NCI-H146 treated with DMSO at 0.1 percent for 48 hours (cell line): ENCODE measurements around the gene CCDC12.
A peak's percentile ranks its signal among the peaks of the same experiment; 100 is the strongest.

Experiments
- DNase-seq: peaks from one replicate; lab custom pipeline; 2025; ENCODE audit not compliant: unreplicated experiment; lab: John Stamatoyannopoulos, UW

CCDC12 gene

DNA sequence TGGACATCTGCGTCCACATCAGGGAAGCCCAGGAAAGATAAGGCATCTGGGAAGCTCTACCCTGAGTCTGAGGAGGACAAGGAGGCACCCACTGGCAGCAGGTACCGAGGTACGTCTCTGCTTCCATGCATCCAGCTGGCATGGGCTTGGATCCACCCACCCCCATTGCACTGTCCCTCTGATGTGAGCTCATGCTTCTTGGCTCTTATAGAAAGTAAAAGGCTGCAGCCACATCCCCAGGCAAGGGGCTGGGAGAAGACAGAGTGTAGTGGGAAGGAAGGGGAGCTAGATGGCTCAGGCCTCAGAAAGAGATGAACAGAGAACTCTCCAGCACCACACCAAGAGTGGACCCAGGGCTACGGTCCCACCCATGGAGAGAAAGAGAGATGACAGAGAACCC lies 80.8 kb downstream of the CCDC12 start:
- DNase-seq, result no peak

DNA sequence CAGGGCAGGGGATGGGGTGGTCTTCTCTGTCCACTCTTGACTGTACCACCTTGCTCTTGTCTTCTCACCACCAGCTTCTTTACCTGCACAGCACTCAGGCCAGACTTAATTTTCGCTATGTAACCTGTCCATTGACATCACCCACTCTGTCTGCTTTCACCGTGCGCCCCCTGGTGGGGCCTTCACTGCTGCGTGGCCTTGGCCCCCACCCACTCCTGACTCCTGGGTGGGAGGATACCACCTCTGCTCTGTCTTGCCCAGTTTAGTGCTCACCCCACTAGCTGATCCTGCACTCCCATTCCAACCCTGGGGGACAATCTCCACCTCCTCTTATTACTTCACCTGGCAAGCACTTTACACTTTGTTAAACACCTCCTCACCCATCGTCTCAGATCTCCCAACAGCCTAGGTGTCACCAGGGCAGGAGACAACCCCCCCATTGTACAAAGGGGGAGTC lies 81.3 kb downstream of the CCDC12 start:
- DNase-seq, result peak; percentile 25

DNA sequence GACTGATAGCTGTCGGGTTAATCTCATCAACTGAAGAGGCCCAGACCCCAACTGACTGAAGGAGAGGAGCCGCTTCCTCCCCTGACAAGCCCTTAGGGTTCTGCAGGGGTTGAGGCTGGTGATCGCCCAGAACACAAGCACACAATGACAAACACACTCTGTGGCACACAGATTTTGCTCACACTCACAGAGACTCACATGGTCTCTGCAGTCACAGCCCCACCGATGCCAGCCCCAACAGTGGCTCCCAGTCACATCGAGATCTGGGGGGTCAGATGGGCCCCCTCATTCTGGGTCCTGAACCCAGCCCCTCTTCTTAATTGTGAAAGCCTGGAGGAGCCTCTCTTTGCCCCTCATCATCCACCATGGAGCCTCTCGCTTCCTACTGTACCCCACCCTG lies 82.3 kb downstream of the CCDC12 start:
- no peak for DNase-seq

DNA sequence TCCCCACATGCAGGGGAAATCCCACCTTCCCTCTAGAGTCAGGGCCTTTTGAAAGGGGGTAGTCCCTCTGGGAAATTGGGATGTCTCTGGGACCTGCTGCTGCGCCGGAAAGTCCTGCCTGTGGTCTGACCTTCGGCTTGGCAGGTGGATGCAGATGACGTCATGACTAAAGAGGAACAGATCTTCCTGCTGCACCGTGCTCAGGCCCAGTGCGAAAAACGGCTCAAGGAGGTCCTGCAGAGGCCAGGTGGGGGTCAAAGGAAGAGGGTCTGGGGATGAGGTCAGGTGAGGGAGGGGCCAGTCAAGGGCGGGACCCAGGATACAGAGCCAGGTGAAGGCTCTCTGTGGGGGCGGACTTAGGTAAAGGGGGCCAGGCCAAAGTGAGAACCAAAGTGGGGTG lies 82.8 kb downstream of the CCDC12 start:
- no peak for DNase-seq

DNA sequence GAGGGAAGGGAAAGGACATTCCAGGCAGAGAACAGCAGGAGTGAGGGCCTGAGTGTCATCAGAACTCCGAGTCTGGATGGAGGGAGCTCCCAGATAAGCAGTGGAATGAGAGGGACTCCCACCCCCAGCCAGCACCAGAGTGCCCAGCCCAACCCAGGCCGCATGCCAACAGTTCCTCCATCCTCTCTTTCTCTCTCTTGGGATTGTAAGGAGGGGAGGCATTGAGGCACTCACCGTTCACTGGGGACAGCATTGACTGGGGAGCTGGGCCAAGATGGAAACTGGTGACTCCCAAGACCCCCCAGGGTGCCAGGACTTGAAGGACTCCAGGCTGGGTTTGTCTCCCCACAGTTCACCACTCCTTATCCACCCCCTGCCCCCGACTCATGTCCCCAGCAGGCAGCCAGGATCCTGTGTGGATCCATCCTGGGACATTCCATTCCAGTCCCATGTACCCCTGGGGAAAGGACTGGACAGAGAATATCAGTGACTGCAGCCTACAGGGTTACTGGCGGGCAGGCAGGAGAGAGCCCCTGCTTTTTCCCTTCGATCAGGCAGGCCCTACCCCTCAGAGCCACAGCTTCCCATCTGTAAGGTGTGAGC lies 83.3 kb downstream of the CCDC12 start:
- DNase-seq, result no peak

DNA sequence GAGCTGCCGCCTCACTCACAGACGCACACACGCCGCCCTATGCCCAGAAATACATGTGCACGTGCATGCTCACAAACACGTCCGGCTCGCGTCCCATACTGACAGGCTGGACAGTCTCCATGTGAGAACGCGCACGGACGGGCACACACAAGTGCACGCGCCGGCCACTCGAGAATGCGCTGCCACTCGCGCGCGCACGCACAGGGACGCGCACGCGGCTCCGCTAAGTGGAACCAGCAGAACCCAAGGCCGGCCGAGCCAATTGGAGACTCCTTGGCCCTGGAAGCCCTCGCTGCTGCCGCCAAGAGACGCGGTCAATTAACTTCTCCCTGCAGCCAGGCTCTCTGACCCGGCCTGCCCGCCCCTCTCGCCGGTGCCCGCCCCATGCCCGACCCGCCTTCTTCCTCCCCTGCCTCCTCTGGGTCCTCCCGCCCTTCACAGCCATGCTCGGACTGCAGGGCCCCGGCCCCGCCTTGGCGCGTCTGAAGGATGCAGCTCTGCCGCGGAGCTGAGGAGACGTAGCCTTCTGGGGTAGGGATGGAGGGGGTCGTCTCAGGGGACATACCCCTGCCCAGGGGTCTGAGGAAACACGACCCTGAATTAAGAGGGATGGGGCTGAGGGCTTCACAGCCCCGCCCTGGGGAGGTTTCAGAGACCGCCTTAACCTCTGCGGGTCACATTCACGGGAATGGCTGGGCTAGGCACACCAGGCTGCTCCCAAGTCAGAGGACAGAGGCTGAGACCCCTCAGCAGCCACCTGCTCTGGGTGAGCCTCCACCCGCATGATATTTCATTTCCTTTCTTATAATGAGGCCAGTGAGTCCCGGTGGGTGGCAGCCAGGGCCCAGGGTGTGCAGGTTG lies 84.0 kb downstream of the CCDC12 start:
- peak; percentile 63 for DNase-seq

DNA sequence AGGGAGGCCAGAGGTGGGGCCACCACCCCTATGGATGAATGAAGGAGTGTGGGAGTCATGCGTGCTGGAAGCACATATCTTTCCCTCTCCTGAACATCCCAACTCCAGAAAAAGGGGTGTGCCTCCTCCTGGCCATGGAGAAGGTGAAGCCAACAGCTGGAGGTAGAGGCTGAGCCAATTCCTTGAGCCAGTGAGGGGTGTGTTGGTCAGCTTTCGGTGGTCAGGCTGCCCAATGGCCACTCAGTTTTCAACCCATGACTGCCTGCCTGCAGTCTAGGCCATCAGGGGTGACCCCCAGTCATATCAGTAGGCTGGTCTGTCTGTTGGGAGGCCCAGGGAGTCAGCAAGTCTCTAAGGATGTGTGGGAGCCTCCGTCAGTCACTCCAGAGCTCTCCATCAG lies 85.4 kb downstream of the CCDC12 start:
- DNase-seq, result no peak

DNA sequence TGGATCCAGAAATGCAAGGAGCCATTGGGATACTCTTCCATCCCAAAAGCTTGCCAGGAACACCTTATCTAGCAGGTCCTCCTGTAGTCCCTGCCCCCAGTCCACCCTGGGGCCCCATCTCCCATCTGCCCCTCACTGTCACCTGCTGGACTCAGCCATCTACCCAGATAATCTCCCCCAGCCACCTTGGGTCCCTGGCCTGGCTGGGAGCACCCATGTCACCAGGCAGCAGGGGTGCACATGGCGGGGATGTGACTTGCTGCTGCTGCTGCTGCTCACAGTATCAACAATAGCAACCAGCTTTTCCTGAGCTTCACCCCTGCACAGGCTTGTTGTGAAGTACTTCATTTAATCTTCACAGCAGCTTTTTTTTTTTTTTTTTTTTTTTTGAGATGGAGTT lies 86.4 kb downstream of the CCDC12 start:
- no peak for DNase-seq

DNA sequence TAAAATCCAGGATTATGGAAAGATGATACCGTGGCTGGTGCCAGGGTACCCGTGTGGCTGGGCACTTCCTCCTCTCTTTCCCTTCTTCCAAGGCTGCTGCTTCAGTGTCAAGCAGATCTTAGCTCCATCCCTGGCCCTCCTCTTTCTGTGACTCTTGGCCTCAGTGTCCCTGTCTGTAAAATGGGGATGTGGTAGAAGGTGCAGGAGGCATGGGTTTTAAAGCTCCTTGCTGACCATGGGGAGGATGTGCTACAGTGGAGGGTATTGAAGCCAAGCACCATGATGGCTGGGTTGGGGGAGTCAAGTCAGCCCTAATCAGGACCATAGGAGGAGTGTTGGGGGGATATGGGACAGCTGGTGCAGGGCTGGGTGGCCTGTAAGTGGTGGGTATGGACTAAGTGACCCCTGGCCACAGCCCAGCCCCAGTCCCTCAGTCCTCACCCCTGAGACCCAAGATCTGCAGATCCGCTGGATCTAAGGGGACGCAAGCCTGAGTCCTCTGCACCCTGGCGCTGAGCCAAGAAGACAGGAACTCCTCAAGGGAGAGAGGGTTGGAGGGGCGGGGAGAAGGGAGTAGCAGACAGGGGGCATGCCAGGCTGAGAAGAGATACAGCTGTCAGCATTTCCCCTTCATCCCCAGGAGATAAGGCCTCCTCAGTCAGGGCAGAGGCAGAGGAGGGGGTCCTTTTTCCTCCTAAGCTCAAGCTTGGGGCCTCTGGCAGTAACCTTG lies 87.0 kb downstream of the CCDC12 start:
- no peak for DNase-seq

DNA sequence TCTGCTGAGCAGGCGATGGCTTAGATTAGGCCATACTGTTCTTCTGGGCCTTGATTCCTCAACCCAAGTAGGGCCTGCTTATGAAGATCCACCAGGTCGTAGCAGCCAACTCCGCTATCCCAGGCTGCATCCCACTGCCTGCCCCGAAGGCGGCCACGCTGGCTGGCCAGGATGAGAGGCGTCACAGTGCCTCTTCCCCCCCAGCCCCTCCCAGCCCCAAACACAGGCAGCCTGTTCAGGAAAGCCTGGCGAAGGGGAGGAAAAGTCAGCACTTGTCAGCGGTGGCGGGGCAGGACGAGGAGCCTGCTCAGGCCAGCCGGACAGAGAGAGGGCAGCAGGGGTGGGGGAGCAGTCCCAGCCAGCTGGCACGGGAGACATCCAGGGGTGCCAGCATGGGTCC lies 87.8 kb downstream of the CCDC12 start:
- no peak for DNase-seq

DNA sequence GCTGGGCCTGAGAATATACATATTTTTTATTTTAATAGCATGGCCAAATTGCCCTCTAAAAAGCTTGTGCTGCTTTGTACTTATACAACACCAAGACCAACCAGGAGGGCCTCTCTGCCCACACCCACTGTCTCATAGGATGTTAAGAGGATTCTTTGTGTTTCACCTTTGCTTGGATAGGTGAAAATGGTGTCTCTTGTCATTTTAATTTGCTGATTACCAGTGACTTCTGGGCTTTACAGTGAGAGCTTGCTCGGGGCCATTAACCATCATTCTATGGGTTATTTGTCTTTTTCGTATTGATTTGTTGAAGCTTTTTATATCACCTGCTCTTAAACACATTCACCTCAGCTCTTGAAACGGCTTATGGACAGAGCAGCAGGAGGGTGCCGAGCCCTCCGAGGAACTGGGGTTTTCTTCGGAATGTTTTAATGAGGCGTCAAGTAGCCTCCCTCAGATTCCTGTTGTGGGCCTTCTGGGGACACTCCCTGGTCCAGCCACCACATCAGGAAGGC lies 88.5 kb downstream of the CCDC12 start:
- peak; percentile 79 for DNase-seq

DNA sequence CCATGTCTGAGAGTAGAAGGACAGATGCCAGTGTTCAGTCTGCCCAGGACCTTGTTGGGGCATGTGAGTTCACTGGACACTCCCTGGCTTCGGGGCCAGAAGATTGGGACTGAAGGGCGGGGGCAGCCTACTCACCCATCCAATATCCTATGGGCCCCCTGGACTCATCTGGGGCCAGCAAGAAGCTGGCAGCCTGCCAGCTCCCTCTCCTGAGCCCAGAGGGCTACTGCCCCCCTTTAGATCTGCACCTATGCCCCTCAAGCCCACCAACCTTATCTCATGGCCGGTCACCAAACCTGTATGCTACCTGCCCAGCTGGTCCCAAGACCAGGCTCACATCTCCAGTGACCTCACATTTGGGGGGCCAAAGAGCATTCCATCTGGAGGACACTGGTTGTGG lies 90.9 kb downstream of the CCDC12 start:
- DNase-seq, result no peak

DNA sequence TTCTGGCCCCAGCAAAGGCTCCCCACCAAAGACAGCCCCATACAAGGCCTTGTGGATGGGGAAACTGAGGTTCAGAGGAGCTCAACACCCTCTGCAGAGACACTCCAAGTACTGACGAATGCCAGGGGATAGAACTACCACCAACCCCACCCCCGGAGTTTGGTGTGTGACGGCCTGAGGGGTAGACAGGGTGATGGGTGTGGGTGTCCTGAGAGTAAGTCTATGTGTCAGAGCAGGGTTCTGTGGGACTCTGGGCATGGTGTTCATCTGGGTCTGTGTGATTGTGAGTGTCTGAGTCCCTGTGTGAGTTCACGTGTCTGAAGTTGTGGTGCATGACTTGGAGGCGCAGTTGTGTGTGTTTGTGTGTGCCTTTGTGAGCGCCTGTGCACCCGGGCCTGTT lies 91.6 kb downstream of the CCDC12 start:
- no peak for DNase-seq

DNA sequence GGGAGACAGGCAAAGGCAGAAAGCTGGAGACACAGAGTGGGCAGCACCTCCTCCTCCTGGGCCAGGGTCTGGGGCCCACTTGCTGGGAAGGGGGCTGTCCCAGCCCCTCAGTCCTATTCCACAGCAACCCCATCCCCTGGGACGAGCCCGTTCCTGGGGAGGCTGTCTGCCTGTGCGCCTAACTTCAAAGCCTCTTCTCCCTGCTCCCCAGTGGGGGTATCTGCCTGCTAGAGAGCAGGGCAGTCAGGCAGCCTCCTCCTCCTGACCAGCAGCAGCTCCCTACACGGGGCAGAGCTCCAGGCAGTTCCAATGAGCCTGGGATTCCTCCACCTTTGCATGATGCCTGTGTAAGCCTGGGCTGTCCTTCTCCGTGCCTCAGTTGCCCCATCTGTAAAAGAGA lies 92.1 kb downstream of the CCDC12 start:
- DNase-seq, result no peak

DNA sequence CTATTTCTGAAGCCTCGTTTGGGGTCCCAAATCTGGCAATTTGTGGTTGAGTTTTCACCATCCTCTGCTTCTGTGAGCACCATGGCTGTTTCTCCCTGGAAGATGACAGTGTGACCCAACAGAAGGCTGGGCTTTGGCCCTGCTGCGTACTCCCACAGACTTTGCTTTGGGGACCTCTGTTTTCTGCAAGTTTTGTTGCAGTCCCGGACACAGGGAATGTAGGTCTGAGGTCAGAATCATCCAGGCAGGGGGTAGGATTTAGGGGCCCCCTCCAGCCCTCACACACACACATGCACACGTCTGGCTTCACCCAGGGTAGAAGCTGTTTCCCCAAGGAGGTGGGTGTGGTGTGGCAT lies 92.7 kb downstream of the CCDC12 start:
- no peak for DNase-seq

DNA sequence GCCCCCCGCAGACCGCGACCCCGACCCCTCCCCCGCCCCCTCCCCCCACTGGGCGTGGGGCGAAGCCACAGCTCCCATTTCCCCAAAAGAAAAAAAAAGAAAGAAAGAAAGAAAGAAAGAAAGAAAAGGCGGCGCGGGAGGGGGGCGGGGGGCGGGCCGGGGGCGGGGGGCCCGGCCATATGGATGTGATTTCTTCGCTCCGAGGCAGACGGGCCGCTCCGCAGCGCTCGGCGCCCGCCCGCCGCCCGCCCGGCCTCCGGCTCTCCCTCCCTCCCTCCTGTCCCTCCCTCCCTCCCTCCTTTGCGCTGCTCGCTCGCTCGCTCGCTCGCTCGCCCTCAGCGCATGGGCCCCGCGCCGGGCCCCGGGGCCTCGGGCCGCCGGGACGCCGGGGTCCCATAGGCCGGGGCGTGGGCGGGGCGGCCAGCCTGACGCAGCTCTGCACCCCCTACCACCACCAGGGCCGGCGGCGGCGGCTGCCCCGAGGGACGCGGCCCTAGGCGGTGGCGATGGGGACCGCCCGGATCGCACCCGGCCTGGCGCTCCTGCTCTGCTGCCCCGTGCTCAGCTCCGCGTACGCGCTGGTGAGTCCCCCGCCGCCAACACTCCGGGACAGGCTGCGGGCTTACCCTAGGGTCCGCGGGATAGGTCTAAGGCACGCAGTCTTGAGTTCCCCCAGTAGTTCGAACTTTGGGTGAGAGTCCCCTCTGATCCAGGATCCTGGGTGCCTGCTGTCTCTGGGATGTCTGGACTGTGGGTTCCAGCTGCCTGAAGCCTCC lies 93.3 kb downstream of the CCDC12 start:
- no peak for DNase-seq

DNA sequence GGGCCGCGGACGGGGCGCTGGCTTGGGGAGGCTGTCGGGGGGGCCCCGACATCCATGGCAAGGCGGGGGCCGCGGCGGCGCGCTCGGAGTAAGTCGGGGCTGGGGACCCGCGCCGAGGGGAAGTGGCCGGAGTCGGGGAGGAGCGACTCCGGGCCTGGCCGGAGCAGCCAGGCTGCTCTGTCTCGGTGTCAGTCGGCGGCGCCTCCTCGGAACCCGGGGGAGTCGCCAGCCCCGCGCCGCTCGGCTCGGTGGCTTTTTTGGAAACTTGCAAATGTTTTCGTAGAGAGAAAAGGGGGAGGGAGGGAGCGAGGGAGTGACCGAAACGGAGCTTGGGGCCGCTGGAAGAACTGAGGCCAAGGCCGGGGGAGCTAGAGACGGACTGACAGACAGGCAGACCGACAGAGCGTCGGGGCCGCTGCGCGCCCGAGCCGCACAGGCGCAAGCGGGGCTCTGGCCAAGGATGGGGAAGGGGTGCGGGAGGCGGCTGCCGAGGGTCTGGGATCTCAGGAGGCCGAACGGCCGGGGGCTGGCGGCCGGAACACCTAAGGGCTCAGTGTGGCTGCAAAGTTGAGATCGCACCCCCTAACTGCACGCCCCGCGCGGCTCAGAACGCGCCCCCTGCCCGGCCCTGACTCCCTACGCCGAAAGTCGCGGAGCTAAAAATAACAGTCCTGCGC lies 94.0 kb downstream of the CCDC12 start:
- no peak for DNase-seq

DNA sequence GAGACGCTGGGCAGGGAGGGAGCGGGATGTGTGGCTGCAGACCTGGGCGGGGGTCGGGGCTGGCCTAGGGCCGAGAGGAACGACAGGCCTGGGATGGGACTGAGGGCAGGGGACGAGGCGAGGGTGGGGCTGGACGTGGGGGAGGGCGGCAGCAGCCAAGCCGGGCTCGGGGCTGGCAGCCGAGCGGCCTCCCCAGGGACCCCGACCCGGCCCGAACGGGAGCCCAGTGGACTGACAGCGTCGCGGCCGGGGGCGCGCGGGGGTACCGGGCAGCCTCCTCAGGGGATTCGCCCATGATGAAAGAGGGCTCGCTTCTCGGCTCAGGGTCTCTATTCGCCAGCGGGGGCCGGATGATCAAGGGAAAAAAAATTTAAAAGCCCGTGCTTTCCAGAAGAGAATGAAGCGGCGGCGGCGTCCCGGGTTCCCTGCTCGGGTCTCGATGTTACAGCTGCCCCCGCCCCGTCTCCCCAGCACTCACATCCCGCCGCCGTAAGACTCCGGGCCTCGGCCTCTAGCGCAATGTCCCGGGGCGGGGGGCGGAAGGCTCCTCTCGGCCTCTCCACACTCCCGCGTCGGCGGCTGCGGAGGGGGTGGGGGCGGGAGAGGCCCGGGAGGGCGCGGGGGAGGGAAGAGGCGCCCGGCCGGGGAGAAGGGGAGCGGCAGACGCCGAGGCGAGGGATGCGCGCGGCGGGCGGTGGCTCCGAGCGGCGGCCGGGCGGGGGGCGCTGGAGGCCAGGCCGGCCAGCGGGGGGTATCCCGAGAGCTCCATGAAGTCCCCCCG lies 94.8 kb downstream of the CCDC12 start:
- DNase-seq, result no peak

DNA sequence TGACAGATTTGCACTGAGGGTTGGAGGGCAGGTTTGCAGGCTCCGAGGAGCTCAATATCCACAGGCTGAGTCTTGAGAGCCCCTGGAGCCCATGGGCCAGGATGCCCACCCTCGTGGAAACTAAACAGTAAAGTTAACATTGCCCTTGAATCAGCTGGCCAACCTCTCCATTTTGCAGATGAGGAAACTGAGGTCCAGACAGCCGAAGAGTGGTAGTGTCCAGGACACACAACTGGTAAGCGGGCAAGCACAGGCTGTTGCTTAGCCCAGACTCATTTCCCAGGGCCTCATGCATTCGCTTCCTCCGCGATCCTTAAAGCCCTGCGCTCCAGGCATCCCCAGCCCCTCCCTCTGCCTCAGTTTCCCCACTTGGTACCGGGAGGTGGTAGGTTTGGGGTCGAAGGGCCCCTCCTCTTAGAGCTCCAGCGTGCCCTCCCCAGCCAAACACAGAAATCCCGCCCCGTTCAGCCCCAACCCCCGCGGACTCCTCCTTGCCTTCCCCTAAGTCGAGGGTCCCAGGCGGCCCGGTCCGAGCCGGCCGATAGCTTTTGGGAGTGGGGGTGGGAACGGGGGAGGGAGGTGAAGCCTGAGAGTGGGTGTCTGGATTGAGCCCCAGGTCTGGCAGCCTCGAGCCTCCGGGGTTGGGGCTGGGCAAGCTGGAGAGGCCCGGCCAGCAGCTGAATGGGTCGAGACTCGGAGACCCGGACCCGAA lies 95.5 kb downstream of the CCDC12 start:
- DNase-seq, result no peak
